ENCODE results near the gene MUCL3. TPM values are rescaled to one million over a fixed set of nuclear protein-coding genes. Genes with fewer than 3 reads are reported as not detected.
"Not testable (repeated sequence)": the region's sequence is repeated elsewhere in the genome, so short reads cannot be mapped to it uniquely, and the experiment has no call there.

The MUCL3 gene
- total RNA-seq, 1 donor from 2014 or later: not detected

DNA sequence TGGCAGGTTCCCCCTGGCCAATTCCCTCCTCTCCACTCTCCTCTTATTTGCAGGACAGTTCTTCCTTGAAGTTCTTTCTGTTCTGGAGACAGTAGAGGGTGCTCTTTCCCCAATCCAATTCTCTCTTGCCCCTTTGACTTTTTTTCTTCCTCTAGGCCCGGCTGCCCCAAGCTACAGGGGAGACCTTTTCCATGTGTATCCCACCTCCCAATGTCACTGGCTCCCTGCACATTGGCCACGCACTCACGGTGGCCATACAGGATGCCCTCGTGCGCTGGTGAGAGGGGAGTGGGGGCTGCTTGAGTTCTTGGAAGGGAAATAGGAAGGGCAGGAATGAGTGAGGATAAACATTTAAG is 25.2 kb upstream of the MUCL3 start:
- H3K27me3 Mint-ChIP-seq (ENCODE audit: unreplicated experiment): peaks cover 3% of the 10 kb centered on the region
- DNase-seq (ENCODE audit: low spot score): peak; percentile 25

GRCh38 chr6:30917041-30917440 is 23.7 kb upstream of the MUCL3 start:
- H3K27me3 Mint-ChIP-seq (ENCODE audit: unreplicated experiment): peaks cover 2% of the 10 kb centered on the region
- TF ChIP-seq CTCF (IDR thresholded peaks at IDR 0.05; ENCODE audit: unreplicated experiment): no peak

More for the DNA sequence above, 25.2 kb upstream of the MUCL3 start:
- Mint-ChIP-seq H3K27ac (ENCODE audit: unreplicated experiment) (no peak overlapping the region), H3K4me1 (ENCODE audit: unreplicated experiment) (peaks cover 4% of the 10 kb centered on the region), H3K9me3 (ENCODE audit: unreplicated experiment) (no peaks in the 10 kb centered on the region), H3K36me3 (ENCODE audit: low read depth, unreplicated experiment) (peaks cover 23% of the 10 kb centered on the region), H3K4me3 (ENCODE audit: unreplicated experiment) (no peak overlapping the region)
- no peak for TF ChIP-seq CTCF (IDR thresholded peaks at IDR 0.05; ENCODE audit: unreplicated experiment)

DNA sequence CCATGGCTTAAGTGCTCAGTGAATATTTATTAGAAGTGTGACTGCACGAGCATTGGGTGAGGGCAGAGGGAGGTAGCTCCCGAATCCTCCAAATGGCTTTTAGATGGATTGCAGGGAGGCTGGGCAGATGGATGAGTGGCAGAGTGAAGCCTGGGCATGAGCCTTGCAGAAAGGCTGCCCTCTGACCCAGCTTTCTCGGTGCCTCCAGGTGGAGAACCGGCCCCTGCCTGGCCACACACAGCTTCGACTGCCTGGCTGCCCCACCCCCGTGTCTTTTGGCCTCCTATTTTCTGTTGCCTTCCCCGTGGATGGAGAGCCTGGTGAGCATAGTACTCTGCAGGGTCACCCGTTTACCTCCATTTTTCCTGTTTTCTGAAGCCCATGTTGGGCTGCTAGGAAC is 23.3 kb upstream of the MUCL3 start:
- H3K36me3 Mint-ChIP-seq (ENCODE audit: low read depth, unreplicated experiment): peaks cover 5% of the 10 kb centered on the region
- peaks cover 4% of the 10 kb centered on the region for H3K4me1 Mint-ChIP-seq (ENCODE audit: unreplicated experiment)
- no peaks in the 10 kb centered on the region for H3K9me3 Mint-ChIP-seq (ENCODE audit: unreplicated experiment)
- no peak for TF ChIP-seq CTCF (IDR thresholded peaks at IDR 0.05; ENCODE audit: unreplicated experiment)
- H3K27ac Mint-ChIP-seq (ENCODE audit: unreplicated experiment): no peak overlapping the region
- H3K4me3 Mint-ChIP-seq (ENCODE audit: unreplicated experiment): no peak overlapping the region
- no peak for DNase-seq (ENCODE audit: low spot score)
- H3K27me3 Mint-ChIP-seq (ENCODE audit: unreplicated experiment): peaks cover 2% of the 10 kb centered on the region

More at GRCh38 chr6:30917041-30917440, 23.7 kb upstream of the MUCL3 start:
- Mint-ChIP-seq H3K4me1 (ENCODE audit: unreplicated experiment) (peaks cover 4% of the 10 kb centered on the region), H3K9me3 (ENCODE audit: unreplicated experiment) (no peaks in the 10 kb centered on the region), H3K27ac (ENCODE audit: unreplicated experiment) (no peak overlapping the region), H3K4me3 (ENCODE audit: unreplicated experiment) (peak overlapping the region; percentile 42), H3K36me3 (ENCODE audit: low read depth, unreplicated experiment) (peaks cover 9% of the 10 kb centered on the region)
- no peak for DNase-seq (ENCODE audit: low spot score)

GRCh38 chr6:30918670-30919069 is 22.1 kb upstream of the MUCL3 start:
- no peak for DNase-seq (ENCODE audit: low spot score)
- H3K4me1 Mint-ChIP-seq (ENCODE audit: unreplicated experiment): peaks cover 4% of the 10 kb centered on the region
- TF ChIP-seq CTCF (IDR thresholded peaks at IDR 0.05; ENCODE audit: unreplicated experiment): no peak
- H3K4me3 Mint-ChIP-seq (ENCODE audit: unreplicated experiment): no peak overlapping the region
- no peaks in the 10 kb centered on the region for H3K9me3 Mint-ChIP-seq (ENCODE audit: unreplicated experiment)
- peaks cover 2% of the 10 kb centered on the region for H3K27me3 Mint-ChIP-seq (ENCODE audit: unreplicated experiment)
- H3K27ac Mint-ChIP-seq (ENCODE audit: unreplicated experiment): no peak overlapping the region
- peaks cover 3% of the 10 kb centered on the region for H3K36me3 Mint-ChIP-seq (ENCODE audit: low read depth, unreplicated experiment)

DNA sequence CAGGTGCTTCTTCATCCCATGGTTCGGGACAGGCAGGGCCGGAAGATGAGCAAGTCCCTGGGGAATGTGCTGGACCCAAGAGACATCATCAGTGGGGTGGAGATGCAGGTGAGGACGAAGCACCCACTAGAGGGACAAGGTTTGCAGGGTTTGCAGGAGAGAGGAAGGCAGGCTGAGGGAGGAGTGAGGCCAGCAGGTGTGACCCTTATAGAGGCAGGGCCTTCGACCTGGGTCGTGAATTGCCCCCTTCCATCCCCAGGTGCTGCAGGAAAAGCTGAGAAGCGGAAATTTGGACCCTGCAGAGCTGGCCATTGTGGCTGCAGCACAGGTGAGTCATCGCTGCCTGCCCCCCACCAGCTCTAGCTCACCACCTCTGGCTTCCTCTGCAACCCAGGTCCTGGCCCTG is 18.3 kb upstream of the MUCL3 start:
- DNase-seq (ENCODE audit: low spot score): no peak
- H3K27ac Mint-ChIP-seq (ENCODE audit: unreplicated experiment): no peak overlapping the region
- peaks cover 2% of the 10 kb centered on the region for H3K27me3 Mint-ChIP-seq (ENCODE audit: unreplicated experiment)
- H3K4me1 Mint-ChIP-seq (ENCODE audit: unreplicated experiment): no peaks in the 10 kb centered on the region
- H3K36me3 Mint-ChIP-seq (ENCODE audit: low read depth, unreplicated experiment): peaks cover 7% of the 10 kb centered on the region
- no peak for TF ChIP-seq CTCF (IDR thresholded peaks at IDR 0.05; ENCODE audit: unreplicated experiment)
- H3K9me3 Mint-ChIP-seq (ENCODE audit: unreplicated experiment): no peaks in the 10 kb centered on the region
- H3K4me3 Mint-ChIP-seq (ENCODE audit: unreplicated experiment): no peak overlapping the region

- not testable (repeated sequence) for DNase-seq (ENCODE audit: low spot score); H3K27ac Mint-ChIP-seq (ENCODE audit: unreplicated experiment); H3K4me3 Mint-ChIP-seq (ENCODE audit: unreplicated experiment); H3K27me3 Mint-ChIP-seq (ENCODE audit: unreplicated experiment); H3K4me1 Mint-ChIP-seq (ENCODE audit: unreplicated experiment); H3K9me3 Mint-ChIP-seq (ENCODE audit: unreplicated experiment)
- H3K36me3 Mint-ChIP-seq (ENCODE audit: low read depth, unreplicated experiment): peaks cover 19% of the 10 kb centered on the region
Measured at GRCh38 chr6:30924040-30924627, 16.6 kb upstream of the MUCL3 start.

Data from endothelial cell (in vitro differentiated cells).